RWPE1 (cell line): ENCODE results near the gene TTLL6.

Experiments used
- CTCF ChIA-PET: fragments of 350-600 bp; sonication (Branson Sonifier 250); formaldehyde crosslinking; extraction: SDS; loops from one replicate; lab custom pipeline; 2021; lab: Yijun Ruan, JAX
- POLR2A ChIA-PET: fragments of 400-600 bp; formaldehyde crosslinking; extraction: SDS; loops from one replicate; lab custom pipeline; 2020; ENCODE audit warnings: antibody characterized with exemption; ENCODE audit not compliant: low non-redundant PET; lab: Yijun Ruan, JAX
- DNase-seq: peaks from one replicate; pipeline ENCODE4 v3.0.0; 2012; ENCODE audit warnings: low spot score
- H3K27ac ChIP-seq: fragments of 450-650 bp; 2 replicates; pipeline ENCODE4 v1.5.1; 2017
- CTCF ChIP-seq: fragments of 450-650 bp; conservative IDR thresholded peaks from 2 replicates; pipeline ENCODE4 v1.5.1; 2017; ENCODE audit warnings: low read depth, mild to moderate bottlenecking

Gene TTLL6

GRCh38 chr17:48756830-48757251 is 60.2 kb downstream of the TTLL6 start:
- CTCF ChIA-PET: no interaction called here
- DNase-seq: no peak
- POLR2A ChIA-PET: no interaction called here

GRCh38 chr17:48755356-48755755 is 61.7 kb downstream of the TTLL6 start:
- ChIA-PET CTCF (interaction anchor here (1.1 kb wide), 1 partner anchor 36 kb away, joined by 3 read pairs; no protein-coding TSS in a partner anchor), POLR2A (no interaction called here)
- no peak overlapping the region for H3K27ac ChIP-seq
- no peak for TF ChIP-seq CTCF
- no peak for DNase-seq

More at GRCh38 chr17:48756830-48757251, 60.2 kb downstream of the TTLL6 start:
- no peak overlapping the region for H3K27ac ChIP-seq
- no peak for TF ChIP-seq CTCF

- POLR2A ChIA-PET: no interaction called here
- CTCF ChIA-PET: interaction anchor here (0.5 kb wide), 1 partner anchor 15 kb away, joined by 5 read pairs; no protein-coding TSS in a partner anchor
- no peak for DNase-seq
- H3K27ac ChIP-seq: no peak overlapping the region
- no peak for TF ChIP-seq CTCF
Observed at GRCh38 chr17:48754500-48755261, 62.3 kb downstream of the TTLL6 start.

GRCh38 chr17:48753794-48754499 is 63.1 kb downstream of the TTLL6 start:
- ChIA-PET POLR2A (no interaction called here), CTCF (interaction anchor here (0.5 kb wide), 1 partner anchor 16 kb away, joined by 5 read pairs; no protein-coding TSS in a partner anchor)

GRCh38 chr17:48752399-48753288 is 64.4 kb downstream of the TTLL6 start:
- CTCF ChIA-PET: interaction anchor here (0.7 kb wide), 1 partner anchor 505 kb away, joined by 3 read pairs; no protein-coding TSS in a partner anchor

More at GRCh38 chr17:48753794-48754499, 63.1 kb downstream of the TTLL6 start:
- DNase-seq: no peak
- TF ChIP-seq CTCF: no peak
- no peak overlapping the region for H3K27ac ChIP-seq

More at GRCh38 chr17:48752399-48753288, 64.4 kb downstream of the TTLL6 start:
- H3K27ac ChIP-seq: no peak overlapping the region
- POLR2A ChIA-PET: no interaction called here
- TF ChIP-seq CTCF: no peak
- DNase-seq: no peak
